Mammary epithelial cell (primary cell): ENCODE data around the gene RIPK3.

Experiments
- CTCF ChIP-seq, 2 donors: IDR thresholded peaks in 1 of 2; conservative IDR thresholded peaks in 1 of 2; 2 replicates each; pipeline ENCODE4 v1.5.1; 2011 to 2012; ENCODE audit warnings: inconsistent platforms in 2 of 2, low read length in 2 of 2, mild to moderate bottlenecking in 2 of 2, control low read depth in 1 of 2, low read depth in 1 of 2; ENCODE audit not compliant: insufficient read depth in 1 of 2; ENCODE audit errors: extremely low read depth in 1 of 2
- EZH2 ChIP-seq: IDR thresholded peaks from 2 replicates; pipeline ENCODE4 v1.6.1; 2012; ENCODE audit warnings: low read length, inconsistent platforms, borderline replicate concordance

GRCh38 chr14:24286996-24287395 is 52.8 kb downstream of the RIPK3 start:
- TF ChIP-seq CTCF (conservative IDR thresholded peaks at IDR 0.05 in 1 of 2, IDR thresholded peaks at IDR 0.05 in 1 of 2; ENCODE audit: extremely low read depth in 1 of 2, insufficient read depth in 1 of 2, low read depth in 1 of 2, low read length in 2 of 2) (no peak), EZH2 (no peak)
